Gastroesophageal sphincter (tissue), 4 donors: ENCODE data around the gene MYO15B. TPM values are rescaled to one million over a fixed set of nuclear protein-coding genes. Genes with fewer than 3 reads are reported as not detected.

Experiments
- ATAC-seq: fragments of 150-250 bp; one replicate; pipeline ENCODE4 v1.9.1; 2016; ENCODE audit warnings: mild to moderate bottlenecking, moderate library complexity
- H3K27ac ChIP-seq, 4 donors: fragments of 200-600 bp; sonication (generic) in 3 of 4; 1 replicate in 3 of 4; 2 replicates in 1 of 4; pipeline ENCODE4 v1.5.1; 2016 to 2019
- H3K27me3 ChIP-seq: fragments of 200-600 bp; sonication (generic); one replicate; pipeline ENCODE4 v1.5.1; 2019
- H3K36me3 ChIP-seq, 2 donors: fragments of 200-600 bp; sonication (generic); one replicate each; pipeline ENCODE4 v1.5.1; 2019; ENCODE audit warnings: control low read depth in 1 of 2
- H3K4me1 ChIP-seq, 3 donors: fragments of 200-600 bp; sonication (generic); 1 replicate in 2 of 3; 2 replicates in 1 of 3; pipeline ENCODE4 v1.5.1; 2016 to 2019; ENCODE audit warnings: control low read depth in 2 of 3
- H3K4me3 ChIP-seq, 2 donors: fragments of 200-600 bp; sonication (generic); one replicate each; pipeline ENCODE4 v1.5.1; 2019; ENCODE audit warnings: mild to moderate bottlenecking in 1 of 2, moderate library complexity in 1 of 2
- H3K9me3 ChIP-seq, 3 donors: fragments of 200-600 bp; sonication (generic); one replicate each; pipeline ENCODE4 v1.5.1; 2017 to 2019; ENCODE audit warnings: control low read depth in 2 of 3
- EP300 ChIP-seq: sonication (generic); formaldehyde crosslinking; IDR thresholded peaks from one replicate; pipeline ENCODE4 v1.6.1; 2017; ENCODE audit warnings: antibody characterized with exemption, mild to moderate bottlenecking
- POLR2A ChIP-seq, 2 donors: fragments of 450-650 bp; IDR thresholded peaks; one replicate each; pipeline ENCODE4 v1.6.1; 2017; ENCODE audit warnings: antibody characterized with exemption in 2 of 2, mild to moderate bottlenecking in 2 of 2, moderate library complexity in 1 of 2
- POLR2AphosphoS5 ChIP-seq: sonication (generic); formaldehyde crosslinking; IDR thresholded peaks from one replicate; pipeline ENCODE4 v1.6.1; 2017; ENCODE audit warnings: antibody characterized with exemption
- WGBS, 2 donors: methylation state at CpG; one replicate each; pipeline ENCODE4 v1.1.5; 2018; ENCODE audit warnings: low coverage in 1 of 2; 5-methylcytosine and 5-hydroxymethylcytosine counted together
- total RNA-seq, 4 donors: library from RNA; depleted of rRNA; stranded (reverse); fragments of >200 nt; gene quantifications; one replicate each; pipeline ENCODE4 v1.1.0, GENCODE V29; 2016
- TF ChIP-seq, protein P1 (sequence below), 4 experiments: fragments of 200-600 bp in 2 of 4; fragments of 450-650 bp in 2 of 4; sonication (generic) in 1 of 4; IDR thresholded peaks; one replicate each; pipeline ENCODE4 v1.5.1; 2017 to 2019; ENCODE audit warnings: antibody characterized with exemption in 4 of 4, mild to moderate bottlenecking in 2 of 4, moderate library complexity in 2 of 4

MYO15B gene
- total RNA-seq, 4 donors from 2014 or later, result 10.7 to 76.1 (median 50.8) TPM

DNA sequence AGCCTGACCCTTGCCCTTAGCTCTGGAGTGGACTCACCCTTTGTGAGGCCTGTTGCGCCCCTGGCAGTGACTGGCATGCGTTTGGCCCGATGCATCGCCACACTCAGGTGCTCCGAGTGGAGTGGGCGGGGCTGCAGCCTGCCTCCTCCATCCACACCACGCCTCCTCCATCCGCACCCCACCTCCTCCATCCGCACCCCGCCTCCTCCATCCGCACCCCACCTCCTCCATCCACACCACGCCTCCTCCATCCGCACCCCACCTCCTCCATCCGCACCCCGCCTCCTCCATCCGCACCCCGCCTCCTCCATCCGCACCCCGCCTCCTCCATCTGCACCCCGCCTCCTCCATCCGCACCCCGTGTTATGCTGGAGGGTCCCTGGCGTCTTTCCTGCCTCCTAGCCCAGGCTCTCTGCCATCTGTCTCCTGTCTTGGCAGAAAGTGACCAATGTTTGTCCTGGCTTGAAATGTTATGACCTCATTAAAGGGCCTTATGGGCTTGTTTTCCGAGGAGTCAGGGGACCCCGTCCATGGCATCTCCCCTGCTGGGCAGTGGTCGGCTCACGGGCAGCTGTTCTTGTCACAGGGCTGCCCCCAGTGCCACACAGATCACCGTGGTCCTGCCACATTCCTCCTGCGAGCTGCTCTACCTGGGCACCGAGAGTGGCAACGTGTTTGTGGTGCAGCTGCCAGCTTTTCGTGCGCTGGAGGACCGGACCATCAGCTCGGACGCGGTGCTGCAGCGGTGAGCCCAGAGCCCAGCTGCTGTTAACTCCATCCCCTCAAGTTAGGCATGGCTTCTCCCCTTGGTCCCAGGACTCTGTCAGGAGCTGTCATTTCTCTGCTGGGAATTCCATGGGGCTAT lies 28.7 kb upstream of the MYO15B start:
- H3K4me3 ChIP-seq, result no peak overlapping the region
- WGBS, 2 donors, result 60 to 92% methylated on average over 1 to 9 of the region's 38 CpGs

GRCh38 chr17:75559958-75560533 lies 27.6 kb upstream of the MYO15B start:
- WGBS, 2 donors, result 80 to 94% methylated on average over 2 of the region's 9 CpGs
- H3K36me3 ChIP-seq, result peaks cover 0 to 25% of the 10 kb centered on the region in 2 donors
- H3K4me3 ChIP-seq, result no peak overlapping the region
- H3K4me1 ChIP-seq, result peaks cover 0 to 6% (median 0%) of the 10 kb centered on the region in 3 donors
- no peak overlapping the region for H3K27ac ChIP-seq
- no peak for ATAC-seq
- no peaks in the 10 kb centered on the region for H3K9me3 ChIP-seq
- TF ChIP-seq, protein P1, sequence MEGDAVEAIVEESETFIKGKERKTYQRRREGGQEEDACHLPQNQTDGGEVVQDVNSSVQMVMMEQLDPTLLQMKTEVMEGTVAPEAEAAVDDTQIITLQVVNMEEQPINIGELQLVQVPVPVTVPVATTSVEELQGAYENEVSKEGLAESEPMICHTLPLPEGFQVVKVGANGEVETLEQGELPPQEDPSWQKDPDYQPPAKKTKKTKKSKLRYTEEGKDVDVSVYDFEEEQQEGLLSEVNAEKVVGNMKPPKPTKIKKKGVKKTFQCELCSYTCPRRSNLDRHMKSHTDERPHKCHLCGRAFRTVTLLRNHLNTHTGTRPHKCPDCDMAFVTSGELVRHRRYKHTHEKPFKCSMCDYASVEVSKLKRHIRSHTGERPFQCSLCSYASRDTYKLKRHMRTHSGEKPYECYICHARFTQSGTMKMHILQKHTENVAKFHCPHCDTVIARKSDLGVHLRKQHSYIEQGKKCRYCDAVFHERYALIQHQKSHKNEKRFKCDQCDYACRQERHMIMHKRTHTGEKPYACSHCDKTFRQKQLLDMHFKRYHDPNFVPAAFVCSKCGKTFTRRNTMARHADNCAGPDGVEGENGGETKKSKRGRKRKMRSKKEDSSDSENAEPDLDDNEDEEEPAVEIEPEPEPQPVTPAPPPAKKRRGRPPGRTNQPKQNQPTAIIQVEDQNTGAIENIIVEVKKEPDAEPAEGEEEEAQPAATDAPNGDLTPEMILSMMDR (IDR thresholded peaks at IDR 0.05), result no peak
- TF ChIP-seq EP300 (no peak), POLR2AphosphoS5 (no peak), POLR2A (IDR thresholded peaks at IDR 0.05) (no peak)
- H3K27me3 ChIP-seq, result no peaks in the 10 kb centered on the region

More for the DNA sequence above, 28.7 kb upstream of the MYO15B start:
- no peak for TF ChIP-seq POLR2A (IDR thresholded peaks at IDR 0.05)
- TF ChIP-seq, protein P1 (IDR thresholded peaks at IDR 0.05), result no peak
- TF ChIP-seq POLR2AphosphoS5, result no peak
- TF ChIP-seq EP300, result no peak
- no peaks in the 10 kb centered on the region for H3K9me3 ChIP-seq
- H3K4me1 ChIP-seq, result peaks cover 0 to 6% (median 0%) of the 10 kb centered on the region in 3 donors
- H3K27me3 ChIP-seq, result no peaks in the 10 kb centered on the region
- ATAC-seq, result no peak
- H3K36me3 ChIP-seq, result peaks cover 0 to 13% of the 10 kb centered on the region in 2 donors
- no peak overlapping the region for H3K27ac ChIP-seq

DNA sequence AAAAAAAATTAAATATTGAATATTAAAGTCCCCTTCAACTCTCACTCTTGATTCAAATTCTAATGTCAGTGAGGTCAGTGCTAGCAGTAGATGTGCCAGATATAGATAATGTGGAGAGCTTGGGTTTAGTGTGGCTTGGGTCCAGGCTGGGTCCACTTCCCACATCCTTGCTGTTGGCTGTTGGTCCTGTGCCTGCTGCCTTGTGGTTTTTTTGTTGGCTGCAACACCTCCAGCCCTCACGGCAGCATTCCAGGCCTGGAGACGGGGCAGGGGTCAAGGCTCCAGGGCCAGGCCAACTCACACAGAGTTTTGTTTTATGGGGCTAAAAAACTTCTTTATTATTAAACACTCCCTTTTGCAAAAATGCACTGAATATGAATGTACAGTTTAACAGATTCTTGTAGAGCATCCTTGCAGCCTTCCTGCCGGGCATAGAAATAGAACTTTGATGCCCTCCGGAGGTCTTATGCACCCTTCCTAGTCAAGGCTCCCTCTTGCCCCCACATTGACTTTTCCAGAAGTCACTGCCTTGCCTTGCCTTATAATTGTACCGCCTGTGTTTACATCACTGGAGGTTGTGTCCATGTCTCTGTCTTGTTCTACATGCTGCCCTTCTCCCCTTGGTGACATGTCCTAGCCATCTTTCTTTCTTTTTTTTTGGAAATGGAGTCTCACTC lies 25.5 kb upstream of the MYO15B start:
- Histone ChIP-seq H3K27me3 (no peaks in the 10 kb centered on the region), H3K9me3 (no peaks in the 10 kb centered on the region), H3K4me3 (no peak overlapping the region), H3K4me1 (peaks cover 0 to 6% (median 0%) of the 10 kb centered on the region in 3 donors), H3K27ac (no peak overlapping the region), H3K36me3 (peaks cover 0 to 28% of the 10 kb centered on the region in 2 donors)
- 70 to 79% methylated on average over 2 to 5 of the region's 5 CpGs for WGBS, 2 donors
- ATAC-seq, result no peak
- TF ChIP-seq POLR2AphosphoS5, result no peak
- no peak for TF ChIP-seq EP300
- TF ChIP-seq, protein P1 (IDR thresholded peaks at IDR 0.05), result no peak
- TF ChIP-seq POLR2A (IDR thresholded peaks at IDR 0.05), result no peak

GRCh38 chr17:75563063-75563758 lies 24.4 kb upstream of the MYO15B start:
- TF ChIP-seq, protein P1 (IDR thresholded peaks at IDR 0.05), result no peak
- TF ChIP-seq EP300 (no peak), POLR2A (IDR thresholded peaks at IDR 0.05) (no peak), POLR2AphosphoS5 (no peak)
- H3K27me3 ChIP-seq, result no peaks in the 10 kb centered on the region
- ATAC-seq, result no peak
- WGBS, 2 donors, result 70 to 100% methylated on average over 2 of the region's 28 CpGs
- no peak overlapping the region for H3K27ac ChIP-seq
- no peaks in the 10 kb centered on the region for H3K4me1 ChIP-seq
- no peak overlapping the region for H3K4me3 ChIP-seq
- H3K36me3 ChIP-seq, result peaks cover 0 to 28% of the 10 kb centered on the region in 2 donors
- H3K9me3 ChIP-seq, result no peaks in the 10 kb centered on the region
